ENCODE measurements around the gene MOV10L1.
A peak's percentile ranks its signal among the peaks of the same experiment; 100 is the strongest.
"Not testable (repeated sequence)": the region's sequence is repeated elsewhere in the genome, so short reads cannot be mapped to it uniquely, and the experiment has no call there.

The MOV10L1 gene

DNA sequence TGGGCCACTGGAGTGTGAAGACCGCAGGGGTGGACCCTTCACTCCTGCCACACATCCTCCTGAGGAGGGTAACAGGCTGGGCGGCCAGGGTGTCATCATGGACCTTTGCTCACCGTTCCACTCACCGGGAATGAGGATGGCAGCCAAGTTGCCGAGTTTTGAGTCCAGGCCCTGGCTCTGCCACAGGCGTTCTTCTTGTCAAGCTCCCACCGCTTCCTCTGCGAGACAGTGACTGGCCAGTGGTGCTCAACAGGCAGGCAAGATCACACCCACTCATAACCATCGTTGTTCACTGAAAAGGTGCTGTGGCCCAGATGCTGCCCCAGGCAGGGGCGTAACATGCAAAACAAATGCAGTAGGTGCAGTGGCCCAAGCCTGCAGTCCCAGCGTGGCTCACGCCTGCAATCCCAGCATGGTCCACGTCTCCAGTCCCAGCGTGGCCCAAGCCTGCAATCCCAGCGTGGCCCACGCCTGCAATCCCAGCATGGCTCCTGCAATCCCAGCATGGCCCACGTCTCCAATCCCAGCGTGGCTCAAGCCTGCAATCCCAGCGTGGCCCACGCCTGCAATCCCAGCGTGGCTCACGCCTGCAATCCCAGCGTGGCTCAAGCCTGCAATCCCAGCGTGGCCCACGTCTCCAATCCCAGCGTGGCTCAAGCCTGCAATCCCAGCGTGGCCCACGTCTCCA is 75.8 kb downstream of the MOV10L1 start:
- Histone ChIP-seq H3K27me3 (ENCODE audit: insufficient read depth, low read depth, severe bottlenecking) (peaks cover 6% of the 10 kb centered on the region), H3K27ac (no peak overlapping the region), H3K9me3 (ENCODE audit: severe bottlenecking) (peaks cover 5% of the 10 kb centered on the region), H3K36me3 (no peaks in the 10 kb centered on the region), H3K4me3 (ENCODE audit: low read depth, low read length) (no peak overlapping the region)
- no peak for DNase-seq
- TF ChIP-seq, protein P1, sequence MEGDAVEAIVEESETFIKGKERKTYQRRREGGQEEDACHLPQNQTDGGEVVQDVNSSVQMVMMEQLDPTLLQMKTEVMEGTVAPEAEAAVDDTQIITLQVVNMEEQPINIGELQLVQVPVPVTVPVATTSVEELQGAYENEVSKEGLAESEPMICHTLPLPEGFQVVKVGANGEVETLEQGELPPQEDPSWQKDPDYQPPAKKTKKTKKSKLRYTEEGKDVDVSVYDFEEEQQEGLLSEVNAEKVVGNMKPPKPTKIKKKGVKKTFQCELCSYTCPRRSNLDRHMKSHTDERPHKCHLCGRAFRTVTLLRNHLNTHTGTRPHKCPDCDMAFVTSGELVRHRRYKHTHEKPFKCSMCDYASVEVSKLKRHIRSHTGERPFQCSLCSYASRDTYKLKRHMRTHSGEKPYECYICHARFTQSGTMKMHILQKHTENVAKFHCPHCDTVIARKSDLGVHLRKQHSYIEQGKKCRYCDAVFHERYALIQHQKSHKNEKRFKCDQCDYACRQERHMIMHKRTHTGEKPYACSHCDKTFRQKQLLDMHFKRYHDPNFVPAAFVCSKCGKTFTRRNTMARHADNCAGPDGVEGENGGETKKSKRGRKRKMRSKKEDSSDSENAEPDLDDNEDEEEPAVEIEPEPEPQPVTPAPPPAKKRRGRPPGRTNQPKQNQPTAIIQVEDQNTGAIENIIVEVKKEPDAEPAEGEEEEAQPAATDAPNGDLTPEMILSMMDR (IDR thresholded peaks at IDR 0.05; ENCODE audit: low read depth, low read length): no peak

DNA sequence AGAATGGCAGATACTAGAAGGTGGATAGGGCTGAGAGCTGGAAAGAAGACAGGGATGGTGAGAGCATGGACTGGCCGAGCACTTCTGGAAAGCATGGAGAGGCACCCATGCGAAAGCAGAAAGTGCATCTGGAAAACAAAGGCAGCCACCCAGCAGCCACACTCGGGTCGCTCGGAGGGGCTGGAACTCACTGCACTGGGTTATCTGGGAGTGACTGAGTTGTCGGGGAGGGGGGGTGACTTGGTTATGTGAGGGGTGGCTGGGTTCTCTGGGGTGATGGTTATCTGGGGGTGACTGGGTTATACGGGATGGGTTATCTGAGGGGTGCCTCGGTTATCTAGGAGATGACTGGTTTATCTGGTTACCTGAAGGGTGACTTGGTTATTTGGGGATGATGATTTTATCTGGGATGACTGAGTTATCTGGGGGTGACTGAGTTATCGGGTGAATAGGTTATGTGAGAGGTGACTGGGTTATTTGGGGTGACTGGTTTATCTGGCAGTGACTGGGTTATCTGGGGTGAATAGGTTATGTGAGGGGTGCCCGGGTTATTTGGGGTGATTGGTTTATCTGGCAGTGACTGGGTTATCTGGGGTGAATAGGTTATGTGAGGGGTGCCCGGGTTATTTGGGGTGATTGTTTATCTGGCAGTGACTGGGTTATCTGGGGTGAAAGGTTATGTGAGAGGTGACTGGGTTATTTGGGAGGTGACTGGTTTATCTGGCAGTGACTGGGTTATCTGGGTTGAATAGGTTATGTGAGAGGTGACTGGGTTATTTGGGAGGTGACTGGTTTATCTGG is 78.1 kb downstream of the MOV10L1 start:
- TF ChIP-seq, protein P1 (IDR thresholded peaks at IDR 0.05; ENCODE audit: low read depth, low read length): no peak
- Histone ChIP-seq H3K36me3 (no peaks in the 10 kb centered on the region), H3K27me3 (ENCODE audit: insufficient read depth, low read depth, severe bottlenecking) (peaks cover 6% of the 10 kb centered on the region), H3K9me3 (ENCODE audit: severe bottlenecking) (peaks cover 5% of the 10 kb centered on the region), H3K27ac (no peak overlapping the region), H3K4me3 (ENCODE audit: low read depth, low read length) (no peak overlapping the region)
- DNase-seq: no peak

DNA sequence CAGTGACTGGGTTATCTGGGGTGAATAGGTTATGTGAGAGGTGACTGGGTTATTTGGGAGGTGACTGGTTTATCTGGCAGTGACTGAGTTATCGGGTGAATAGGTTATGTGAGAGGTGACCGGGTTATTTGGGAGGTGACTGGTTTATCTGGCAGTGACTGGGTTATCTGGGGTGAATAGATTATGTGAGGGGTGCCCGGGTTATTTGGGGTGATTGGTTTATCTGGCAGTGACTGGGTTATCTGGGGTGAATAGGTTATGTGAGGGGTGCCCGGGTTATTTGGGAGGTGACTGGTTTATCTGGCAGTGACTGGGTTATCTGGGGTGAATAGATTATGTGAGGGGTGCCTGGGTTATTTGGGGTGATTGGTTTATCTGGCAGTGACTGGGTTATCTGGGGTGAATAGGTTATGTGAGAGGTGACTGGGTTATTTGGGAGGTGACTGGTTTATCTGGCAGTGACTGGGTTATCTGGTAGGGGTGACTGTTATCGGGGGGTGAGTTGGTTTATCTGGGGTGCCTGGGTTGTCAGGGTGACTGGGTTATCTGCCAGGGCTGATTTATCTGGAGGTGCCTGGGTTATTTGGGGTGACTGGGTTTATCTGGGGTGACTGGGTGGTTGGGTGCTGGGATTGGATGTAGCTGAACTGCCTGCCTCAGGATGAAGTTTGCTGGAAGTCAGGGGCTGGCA is 78.8 kb downstream of the MOV10L1 start:
- H3K9me3 ChIP-seq (ENCODE audit: severe bottlenecking); DNase-seq; H3K27ac ChIP-seq; H3K36me3 ChIP-seq; H3K27me3 ChIP-seq (ENCODE audit: insufficient read depth, low read depth, severe bottlenecking); H3K4me3 ChIP-seq (ENCODE audit: low read depth, low read length): not testable (repeated sequence)

DNA sequence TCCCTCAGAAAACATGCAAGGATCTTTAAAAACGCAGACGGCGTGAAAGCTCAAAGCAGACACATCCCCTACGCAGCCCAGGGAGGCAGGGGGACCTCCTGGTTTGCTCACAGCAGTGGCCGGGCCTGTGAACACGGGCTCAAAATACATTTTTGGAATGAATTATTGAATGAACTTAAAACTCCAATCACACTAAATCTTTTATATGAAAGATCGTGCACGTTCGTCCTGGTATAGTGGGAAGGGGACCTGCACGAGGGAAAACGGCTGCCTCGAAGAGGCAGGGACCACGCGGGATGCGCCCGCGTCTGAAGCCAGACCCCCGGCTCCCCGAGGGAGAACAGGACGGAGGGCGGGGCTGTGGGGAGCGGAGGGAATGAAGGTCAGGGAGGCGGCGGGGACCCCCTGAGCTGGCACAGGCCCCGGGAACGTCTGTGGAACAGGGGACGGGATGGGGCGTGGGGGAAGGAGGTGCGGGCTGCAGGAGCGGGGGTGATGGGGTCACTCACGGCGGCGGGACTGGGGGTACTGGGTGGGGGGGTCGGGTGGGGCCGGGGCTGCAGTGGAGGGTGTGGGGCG is 79.5 kb downstream of the MOV10L1 start:
- DNase-seq: no peak
- peaks cover 6% of the 10 kb centered on the region for H3K27me3 ChIP-seq (ENCODE audit: insufficient read depth, low read depth, severe bottlenecking)
- peaks cover 5% of the 10 kb centered on the region for H3K9me3 ChIP-seq (ENCODE audit: severe bottlenecking)
- H3K27ac ChIP-seq: no peak overlapping the region
- TF ChIP-seq, protein P1 (IDR thresholded peaks at IDR 0.05; ENCODE audit: low read depth, low read length): no peak
- H3K36me3 ChIP-seq: no peaks in the 10 kb centered on the region
- H3K4me3 ChIP-seq (ENCODE audit: low read depth, low read length): peak overlapping the region; percentile 37

DNA sequence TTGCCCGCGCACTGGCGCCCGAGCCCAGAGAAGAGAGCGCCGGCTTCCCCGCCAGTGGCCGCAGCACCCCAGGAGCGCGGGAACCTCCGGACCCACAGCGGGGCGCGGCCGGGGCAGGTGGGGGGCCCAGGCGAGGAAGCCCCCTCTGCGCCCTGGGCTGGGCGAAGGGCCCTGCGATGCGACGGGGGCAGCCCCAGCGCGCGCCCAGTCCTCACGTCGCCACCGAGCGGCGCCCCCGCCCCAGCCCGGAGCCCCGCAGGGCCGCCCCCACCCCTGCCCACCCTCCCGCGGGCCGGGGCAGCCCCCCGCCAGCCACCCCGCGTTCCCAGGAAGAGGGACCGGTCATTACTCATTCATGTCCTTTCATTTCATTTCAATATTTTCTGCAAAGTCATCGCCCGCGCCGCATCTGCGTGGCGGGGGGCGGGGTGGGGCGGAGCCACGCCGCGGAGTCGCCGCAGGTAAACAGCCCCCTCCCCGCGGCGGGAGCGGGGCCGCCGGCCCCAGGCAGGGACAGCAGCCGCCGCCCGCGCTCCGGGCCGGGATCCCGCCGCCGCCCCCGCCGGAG is 80.1 kb downstream of the MOV10L1 start:
- Histone ChIP-seq H3K27me3 (ENCODE audit: insufficient read depth, low read depth, severe bottlenecking) (peaks cover 6% of the 10 kb centered on the region), H3K9me3 (ENCODE audit: severe bottlenecking) (peaks cover 5% of the 10 kb centered on the region), H3K36me3 (no peaks in the 10 kb centered on the region), H3K4me3 (ENCODE audit: low read depth, low read length) (peak overlapping the region; percentile 37), H3K27ac (no peak overlapping the region)
- no peak for DNase-seq
- TF ChIP-seq, protein P1 (IDR thresholded peaks at IDR 0.05; ENCODE audit: low read depth, low read length): 0 out of 2 replicates have a peak, but pooled peaks have one; percentile 3
